K562 (cell line): Measurements from ENCODE around the gene RNF222. TPM values are rescaled to one million over a fixed set of nuclear protein-coding genes. Genes with fewer than 3 reads are reported as not detected.
A peak's percentile ranks its signal among the peaks of the same experiment; 100 is the strongest.

Experiments
- ASH1L ChIP-seq: fragments of 450-650 bp; IDR thresholded peaks from 2 replicates; pipeline ENCODE4 v1.6.1; 2018; ENCODE audit warnings: borderline replicate concordance, mild to moderate bottlenecking, low read depth; ENCODE audit not compliant: partially characterized antibody
- BCOR ChIP-seq: fragments of 450-650 bp; IDR thresholded peaks from 2 replicates; pipeline ENCODE4 v1.6.1; 2016
- NFE2L1 ChIP-seq: fragments of 450-650 bp; IDR thresholded peaks from 2 replicates; pipeline ENCODE4 v1.6.1; 2016; ENCODE audit warnings: missing genetic modification characterization, low read depth, mild to moderate bottlenecking, missing compliant biosample characterization, moderate library complexity, borderline replicate concordance
- NRF1 ChIP-seq, 2 experiments: fragments of 450-650 bp; IDR thresholded peaks in 1 of 2; conservative IDR thresholded peaks in 1 of 2; 2 replicates each; pipeline ENCODE4 v1.6.1; 2014; ENCODE audit warnings: mild to moderate bottlenecking in 2 of 2
- PTRF ChIP-seq: fragments of 450-650 bp; IDR thresholded peaks from 2 replicates; pipeline ENCODE4 v1.6.1; 2016; ENCODE audit warnings: mild to moderate bottlenecking, missing genetic modification characterization, missing compliant biosample characterization
- RAD21 ChIP-seq, 2 experiments: fragments of 250-450 bp in 1 of 2; fragments of 450-650 bp in 1 of 2; sonication (Bioruptor Pico) in 1 of 2; formaldehyde crosslinking in 1 of 2; IDR thresholded peaks in 1 of 2; conservative IDR thresholded peaks in 1 of 2; 2 replicates each; pipeline versions ENCODE4 v1.4.0 to v1.8.0; 2020 to 2022; ENCODE audit warnings: mild to moderate bottlenecking in 2 of 2, moderate library complexity in 1 of 2
- RBM25 ChIP-seq: fragments of 200-400 bp; formaldehyde crosslinking; IDR thresholded peaks from 2 replicates; pipeline ENCODE4 v1.6.1; 2018; ENCODE audit warnings: low read length, low read depth, moderate library complexity; ENCODE audit not compliant: severe bottlenecking
- STAG1 ChIP-seq: sonication (generic); formaldehyde crosslinking; IDR thresholded peaks from 2 replicates; pipeline ENCODE4 v1.5.0; 2020; ENCODE audit warnings: missing genetic modification reagents, borderline replicate concordance
- STAT5B ChIP-seq: fragments of 250-450 bp; sonication (Bioruptor Pico); IDR thresholded peaks from 2 replicates; pipeline ENCODE4 v1.8.0; 2021; ENCODE audit warnings: mild to moderate bottlenecking, inconsistent platforms
- TRIM24 ChIP-seq, 2 experiments: fragments of 450-650 bp; IDR thresholded peaks; 2 replicates each; pipeline ENCODE4 v1.6.1; 2016
- USF2 ChIP-seq: sonication (generic); formaldehyde crosslinking; IDR thresholded peaks from 2 replicates; pipeline ENCODE4 v1.5.0; 2020; ENCODE audit warnings: missing genetic modification reagents
- ZBTB11 ChIP-seq, 3 experiments: fragments of 200-800 bp in 1 of 3; fragments of 250-450 bp in 1 of 3; fragments of 450-650 bp in 1 of 3; sonication (Bioruptor Pico) in 1 of 3; sonication (Bioruptor generic) in 1 of 3; formaldehyde crosslinking in 1 of 3; IDR thresholded peaks; 2 replicates each; pipeline versions ENCODE4 v1.6.1 to v1.8.0; 2016 to 2022; ENCODE audit warnings: mild to moderate bottlenecking in 2 of 3, missing genetic modification characterization in 2 of 3, missing compliant biosample characterization in 1 of 3, moderate library complexity in 1 of 3
- ZNF282 ChIP-seq: sonication (generic); formaldehyde crosslinking; IDR thresholded peaks from 2 replicates; pipeline ENCODE4 v1.8.1; 2023; ENCODE audit warnings: missing genetic modification reagents
- ZNF668 ChIP-seq: fragments of 250-450 bp; sonication (Bioruptor Pico); IDR thresholded peaks from 2 replicates; pipeline ENCODE4 v1.8.0; 2022; ENCODE audit warnings: mild to moderate bottlenecking, inconsistent platforms
- ZNF76 ChIP-seq: fragments of 250-450 bp; sonication (Bioruptor Pico); IDR thresholded peaks from 2 replicates; pipeline ENCODE4 v1.4.0; 2020; ENCODE audit warnings: mild to moderate bottlenecking, moderate library complexity, borderline replicate concordance
- polyA plus RNA-seq, 8 experiments: library from polyadenylated mRNA; depleted of rRNA in 4 of 8; stranded (reverse) in 5 of 8; unstranded in 3 of 8; fragments of >200 nt; fragmentation: Nextera tagmentation in 2 of 8; fragmentation: Illumina TruSeq in 1 of 8; extraction: Ambion mirVana in 2 of 8; extraction: Trizol in 1 of 8; gene quantifications; 2 replicates each; pipeline versions ENCODE4 v1.2.1 to v1.2.3, GENCODE V29; 2011 to 2014; ENCODE audit warnings: inconsistent platforms in 1 of 8, missing spikeins in 1 of 8
- total RNA-seq, 7 experiments: library from RNA; depleted of rRNA in 6 of 7; stranded (reverse); fragments of >200 nt in 6 of 7; fragmentation: Illumina TruSeq in 2 of 7; extraction: Trizol in 2 of 7; gene quantifications; 2 replicates each; pipeline versions ENCODE4 v1.2.1 to v1.2.3, GENCODE V29; 2011 to 2021; ENCODE audit warnings: low replicate concordance in 1 of 7
- TF ChIP-seq, protein P1 (sequence below): fragments of 450-650 bp; conservative IDR thresholded peaks from 2 replicates; pipeline ENCODE4 v1.6.1; 2016; ENCODE audit warnings: missing genetic modification characterization, low read depth, mild to moderate bottlenecking, missing compliant biosample characterization, moderate library complexity
- TF ChIP-seq, protein P2 (sequence below), 2 experiments: fragments of 450-650 bp; conservative IDR thresholded peaks; 2 replicates each; pipeline ENCODE4 v1.6.1; 2017; ENCODE audit warnings: mild to moderate bottlenecking in 2 of 2, moderate library complexity in 2 of 2

RNF222 gene
- total and polyA plus RNA-seq, 9 of the 15 experiments (the other 6 are each of a cell fraction or from before 2014, with no cell fraction given) = not detected

DNA sequence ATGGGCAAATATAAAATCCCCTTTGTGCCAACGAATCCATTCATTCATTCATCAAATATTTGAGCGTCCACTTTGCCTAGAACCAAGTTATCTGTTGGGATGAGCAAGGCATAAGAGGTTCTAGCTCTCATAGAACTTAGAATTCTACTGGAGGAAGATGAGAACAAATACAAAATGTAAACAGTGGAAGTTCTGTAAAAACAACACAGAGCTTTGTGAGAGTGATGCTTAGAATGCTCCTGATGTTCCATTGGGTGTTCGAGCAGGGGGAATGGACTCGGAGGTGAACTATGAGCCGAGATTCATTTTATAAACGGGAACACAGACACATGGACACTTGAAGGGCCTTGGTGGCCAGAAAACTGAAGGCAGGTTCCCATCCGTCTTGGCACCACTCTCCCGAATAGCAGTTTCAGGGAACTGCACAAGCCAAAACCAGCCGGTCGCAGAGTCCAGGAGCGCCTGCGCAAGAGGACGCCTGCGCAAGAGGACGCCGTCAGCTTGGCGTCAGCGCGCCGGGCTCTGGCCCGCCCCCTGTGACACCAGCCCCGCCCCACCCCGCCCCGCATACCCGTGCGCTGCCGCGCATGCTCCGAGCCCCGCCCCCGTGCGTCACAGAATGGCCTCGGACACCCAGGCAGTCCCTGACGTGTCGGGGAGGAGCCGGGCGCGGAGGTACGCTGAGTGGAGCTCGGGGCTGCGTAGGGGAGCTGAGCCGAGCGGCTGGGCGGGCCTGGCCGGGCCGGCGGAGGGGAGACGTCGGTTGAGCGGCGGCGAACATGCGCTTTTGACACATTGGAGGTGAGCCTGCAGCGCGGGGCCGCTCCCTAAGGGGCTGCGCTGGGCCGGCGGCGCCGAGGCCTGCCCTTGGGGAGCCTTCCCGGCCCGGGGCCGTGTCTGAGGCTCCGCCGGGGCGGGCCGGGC lies 37.9 kb upstream of the RNF222 start, which contains the start of gene NDEL1 (continued):
- no peak for TF ChIP-seq ZBTB11 (CRISPR knock-in tag; IDR thresholded peaks at IDR 0.05)
- no peak for TF ChIP-seq RAD21 (CRISPR knock-in tag; conservative IDR thresholded peaks at IDR 0.05 in 1 of 2, IDR thresholded peaks at IDR 0.05 in 1 of 2)
- TF ChIP-seq, protein P1, sequence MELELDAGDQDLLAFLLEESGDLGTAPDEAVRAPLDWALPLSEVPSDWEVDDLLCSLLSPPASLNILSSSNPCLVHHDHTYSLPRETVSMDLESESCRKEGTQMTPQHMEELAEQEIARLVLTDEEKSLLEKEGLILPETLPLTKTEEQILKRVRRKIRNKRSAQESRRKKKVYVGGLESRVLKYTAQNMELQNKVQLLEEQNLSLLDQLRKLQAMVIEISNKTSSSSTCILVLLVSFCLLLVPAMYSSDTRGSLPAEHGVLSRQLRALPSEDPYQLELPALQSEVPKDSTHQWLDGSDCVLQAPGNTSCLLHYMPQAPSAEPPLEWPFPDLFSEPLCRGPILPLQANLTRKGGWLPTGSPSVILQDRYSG (tag) = no peak
- TF ChIP-seq PTRF (tag) = no peak
- TF ChIP-seq, protein P2, sequence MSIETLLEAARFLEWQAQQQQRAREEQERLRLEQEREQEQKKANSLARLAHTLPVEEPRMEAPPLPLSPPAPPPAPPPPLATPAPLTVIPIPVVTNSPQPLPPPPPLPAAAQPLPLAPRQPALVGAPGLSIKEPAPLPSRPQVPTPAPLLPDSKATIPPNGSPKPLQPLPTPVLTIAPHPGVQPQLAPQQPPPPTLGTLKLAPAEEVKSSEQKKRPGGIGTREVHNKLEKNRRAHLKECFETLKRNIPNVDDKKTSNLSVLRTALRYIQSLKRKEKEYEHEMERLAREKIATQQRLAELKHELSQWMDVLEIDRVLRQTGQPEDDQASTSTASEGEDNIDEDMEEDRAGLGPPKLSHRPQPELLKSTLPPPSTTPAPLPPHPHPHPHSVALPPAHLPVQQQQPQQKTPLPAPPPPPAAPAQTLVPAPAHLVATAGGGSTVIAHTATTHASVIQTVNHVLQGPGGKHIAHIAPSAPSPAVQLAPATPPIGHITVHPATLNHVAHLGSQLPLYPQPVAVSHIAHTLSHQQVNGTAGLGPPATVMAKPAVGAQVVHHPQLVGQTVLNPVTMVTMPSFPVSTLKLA (conservative IDR thresholded peaks at IDR 0.05) = peak in 1 of 2 experiments; percentile 47; a peak in 2 of 4 replicates
- no peak for TF ChIP-seq ZNF668 (CRISPR knock-in tag)
- TF ChIP-seq ZNF76 (CRISPR knock-in tag) = no peak
- TF ChIP-seq TRIM24 (IDR thresholded peaks at IDR 0.05) = no peak
- peak; percentile 95 to 96 for TF ChIP-seq NRF1 (conservative IDR thresholded peaks at IDR 0.05 in 1 of 2, IDR thresholded peaks at IDR 0.05 in 1 of 2)
- no peak for TF ChIP-seq RBM25
- TF ChIP-seq USF2 (CRISPR knock-in tag) = no peak
- TF ChIP-seq ZNF282 (CRISPR knock-in tag) = no peak
- TF ChIP-seq BCOR = no peak
- TF ChIP-seq STAT5B = no peak
- TF ChIP-seq NFE2L1 (tag) = no peak
- no peak for TF ChIP-seq STAG1 (CRISPR knock-in tag)
- TF ChIP-seq ASH1L = no peak
